NCI-H187 treated with DMSO at 0.1 percent for 48 hours (cell line): ENCODE results near the gene SMAD7.

ENCODE experiments used
- DNase-seq: peaks from one replicate; lab custom pipeline; 2025; lab: John Stamatoyannopoulos, UW

Gene SMAD7

DNA sequence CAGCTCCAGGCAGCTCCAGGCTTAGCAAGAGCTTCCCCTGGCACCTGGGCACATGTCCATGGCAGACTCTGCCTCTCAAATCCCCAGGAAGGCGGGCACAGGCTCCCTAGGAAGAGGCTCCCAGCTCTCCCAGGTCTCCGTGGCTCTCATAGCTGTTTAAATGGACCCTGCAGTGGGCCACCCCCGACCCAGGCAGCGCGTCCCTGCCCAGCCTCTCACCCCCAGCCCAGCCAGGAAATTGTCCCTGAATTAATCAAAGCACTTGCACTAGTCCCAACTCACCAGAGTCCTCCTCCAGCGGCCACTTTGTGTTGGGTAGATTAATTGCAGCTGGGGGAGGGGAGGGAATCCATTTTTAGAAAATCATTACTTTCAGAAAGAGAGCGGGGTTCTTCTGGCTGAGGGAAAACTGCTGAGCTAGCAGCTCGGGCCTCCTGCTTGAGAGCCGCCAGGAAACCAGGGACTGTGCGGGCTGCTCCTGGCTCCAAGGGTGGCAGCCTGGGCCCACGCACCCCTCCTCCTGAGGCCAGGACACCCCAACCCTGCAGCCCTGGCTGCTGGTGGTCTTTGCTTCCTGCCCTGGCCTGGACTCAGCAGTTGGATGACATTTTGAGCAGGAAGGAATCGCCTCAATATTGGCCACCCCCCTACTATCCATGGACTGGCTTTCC, 36.0 kb downstream of the SMAD7 start:
- DNase-seq = no peak

- DNase-seq = no peak
Measured at GRCh38 chr18:48913775-48914174, 37.0 kb downstream of the SMAD7 start.

DNA sequence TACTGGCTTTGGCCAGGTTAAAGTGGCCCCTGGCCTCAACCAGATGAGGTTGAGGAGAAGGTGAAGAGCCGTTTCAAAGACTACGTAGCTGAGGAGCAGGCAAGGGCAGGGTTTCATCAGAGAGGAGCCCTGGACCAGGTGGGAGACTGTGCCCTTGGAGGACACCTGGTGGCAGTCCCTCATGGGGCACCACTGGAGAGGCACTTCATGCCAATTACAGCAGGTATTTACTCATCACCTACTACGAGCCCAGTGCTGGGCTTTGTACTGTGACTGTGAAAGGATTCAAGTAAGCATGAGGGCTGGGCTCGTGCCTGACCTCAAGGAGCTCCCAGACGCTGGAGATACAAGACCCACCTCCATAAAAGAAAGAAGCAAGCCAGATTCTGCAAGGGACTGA, 37.6 kb downstream of the SMAD7 start:
- DNase-seq = no peak

GRCh38 chr18:48910972-48911545, 39.7 kb downstream of the SMAD7 start:
- DNase-seq = no peak

DNA sequence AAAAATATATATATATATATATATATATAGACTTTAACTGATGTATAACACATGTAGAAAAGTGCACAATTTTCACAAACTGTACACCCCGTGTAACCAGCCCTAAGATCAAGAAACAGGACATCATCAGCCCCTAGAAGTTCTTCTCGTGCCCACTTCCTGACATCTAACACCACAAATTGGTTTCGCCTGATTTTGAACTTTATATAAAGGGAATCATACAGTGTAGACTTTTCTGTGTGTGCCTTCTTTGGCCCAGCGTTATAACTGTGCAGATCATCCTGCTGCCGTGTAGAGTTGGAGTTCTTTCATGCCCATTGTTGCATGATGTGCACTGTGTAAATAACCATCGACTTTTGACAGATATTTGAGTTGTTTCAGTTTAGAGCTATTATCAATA, 41.0 kb downstream of the SMAD7 start:
- DNase-seq = no peak

DNA sequence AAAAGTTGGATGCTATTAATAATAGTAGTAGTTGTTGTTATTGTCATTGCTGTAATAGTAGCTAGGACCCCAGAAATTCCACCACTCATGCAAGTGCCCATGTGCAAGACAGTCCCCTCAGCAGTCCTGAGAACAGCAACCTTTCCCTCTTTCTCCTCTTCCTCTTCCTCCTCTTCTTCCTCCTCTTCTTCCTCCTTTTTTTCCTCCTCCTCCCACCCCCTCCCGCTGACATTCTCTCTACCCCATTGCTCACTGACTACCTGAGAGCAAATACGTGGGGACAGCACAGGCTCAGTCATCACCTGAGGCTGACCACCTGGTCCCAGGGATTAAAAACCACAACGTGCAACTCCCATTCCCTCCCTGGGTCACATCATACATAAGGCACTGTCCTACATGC, 41.8 kb downstream of the SMAD7 start:
- DNase-seq = no peak

DNA sequence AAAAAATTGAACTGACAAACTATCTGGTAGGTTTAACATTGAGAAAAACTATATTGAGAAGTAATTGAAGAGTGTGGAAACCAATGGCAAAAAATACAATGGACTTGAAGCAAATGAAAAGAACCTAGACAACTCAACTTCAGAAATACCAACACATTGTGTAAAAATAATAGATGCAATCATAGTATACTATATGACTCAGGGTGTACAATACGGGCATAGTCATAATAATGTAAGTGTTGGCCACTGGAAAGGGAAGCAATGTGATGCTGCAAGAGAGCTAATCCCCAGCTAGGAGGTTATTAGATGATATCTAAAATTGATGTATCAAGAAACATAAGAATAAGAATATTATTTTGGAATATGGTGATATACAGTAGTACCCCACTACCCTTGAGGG, 45.3 kb downstream of the SMAD7 start:
- no peak for DNase-seq

DNA sequence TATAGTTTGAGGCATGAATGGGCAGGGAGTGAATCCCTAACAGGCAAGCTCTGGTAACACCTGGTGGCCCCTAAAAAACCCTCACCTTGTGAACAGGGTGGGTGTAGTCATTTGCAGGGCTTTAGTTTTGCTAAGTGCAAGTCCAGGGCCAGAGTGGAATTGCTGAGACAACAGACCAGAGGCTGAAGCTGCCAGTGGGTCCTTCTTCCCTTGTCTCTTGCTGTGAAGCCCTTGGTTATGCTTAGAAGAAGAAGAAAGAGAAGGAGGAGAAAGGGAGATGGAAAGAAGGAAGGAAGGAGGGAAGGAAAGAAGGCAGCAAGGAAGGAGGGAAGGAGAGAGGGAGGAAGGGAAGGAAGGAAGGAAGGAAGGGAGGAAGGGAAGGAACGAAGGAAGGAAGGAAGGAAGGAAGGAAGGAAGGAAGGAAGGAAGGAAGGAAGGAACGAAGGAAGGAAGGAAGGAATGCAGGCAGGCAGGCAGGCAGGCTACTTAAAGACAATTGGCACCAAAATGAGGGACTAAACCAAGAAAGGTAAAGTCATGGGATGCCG, 45.8 kb downstream of the SMAD7 start:
- DNase-seq = no peak

DNA sequence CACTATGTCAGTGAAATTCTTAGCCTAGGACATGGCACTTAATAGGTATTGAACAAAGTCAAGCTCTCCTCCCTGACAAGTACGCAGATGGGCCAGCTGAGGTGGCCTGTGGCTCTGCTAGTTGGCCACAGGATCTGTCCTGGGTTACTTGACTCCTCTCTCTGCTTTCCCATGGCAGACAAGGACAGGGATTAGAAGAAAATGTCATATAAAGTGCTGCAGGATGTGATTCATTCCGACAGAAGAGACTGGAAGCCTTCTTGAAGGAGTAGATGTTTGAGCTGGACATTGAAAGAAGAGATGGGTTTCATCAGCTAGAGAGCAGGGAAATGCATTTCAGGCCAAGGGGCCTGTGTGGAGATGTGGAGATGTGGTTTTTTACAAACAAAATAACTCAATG, 46.7 kb downstream of the SMAD7 start:
- no peak for DNase-seq

DNA sequence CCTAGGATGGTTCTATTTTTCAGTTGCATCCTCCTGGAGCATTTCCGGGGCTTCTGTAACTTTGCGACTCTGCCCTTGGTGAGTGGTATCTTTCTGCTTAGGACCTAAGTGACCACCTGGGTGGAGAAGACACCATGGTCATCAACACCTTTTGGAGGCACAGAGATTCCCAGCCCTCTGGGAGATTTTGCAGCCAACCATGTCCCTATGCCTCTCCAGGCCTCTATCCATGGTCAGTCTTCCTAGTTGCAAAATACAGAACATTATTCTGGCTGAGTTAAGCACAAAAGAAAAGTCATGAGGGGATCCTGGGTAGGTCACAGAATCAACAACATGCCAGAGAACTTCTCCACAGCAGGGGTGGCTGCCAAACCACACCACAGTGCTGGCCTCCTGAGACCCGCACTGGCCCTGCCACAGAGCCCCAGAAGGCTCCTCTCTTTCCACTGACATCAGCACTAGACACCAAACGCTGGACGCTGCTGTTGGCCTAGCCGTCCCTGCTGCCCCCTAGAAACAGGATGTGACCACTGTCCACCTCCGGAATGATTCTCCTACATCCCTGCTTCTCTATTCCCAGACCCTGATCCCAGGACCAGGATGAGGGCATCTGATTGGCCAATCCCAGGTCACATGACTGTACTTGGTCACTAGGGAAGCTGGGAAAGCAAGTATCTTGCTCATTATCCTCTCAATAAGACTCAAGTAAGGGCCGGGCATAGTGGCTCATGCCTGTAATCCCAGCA, 47.7 kb downstream of the SMAD7 start:
- DNase-seq = no peak

DNA sequence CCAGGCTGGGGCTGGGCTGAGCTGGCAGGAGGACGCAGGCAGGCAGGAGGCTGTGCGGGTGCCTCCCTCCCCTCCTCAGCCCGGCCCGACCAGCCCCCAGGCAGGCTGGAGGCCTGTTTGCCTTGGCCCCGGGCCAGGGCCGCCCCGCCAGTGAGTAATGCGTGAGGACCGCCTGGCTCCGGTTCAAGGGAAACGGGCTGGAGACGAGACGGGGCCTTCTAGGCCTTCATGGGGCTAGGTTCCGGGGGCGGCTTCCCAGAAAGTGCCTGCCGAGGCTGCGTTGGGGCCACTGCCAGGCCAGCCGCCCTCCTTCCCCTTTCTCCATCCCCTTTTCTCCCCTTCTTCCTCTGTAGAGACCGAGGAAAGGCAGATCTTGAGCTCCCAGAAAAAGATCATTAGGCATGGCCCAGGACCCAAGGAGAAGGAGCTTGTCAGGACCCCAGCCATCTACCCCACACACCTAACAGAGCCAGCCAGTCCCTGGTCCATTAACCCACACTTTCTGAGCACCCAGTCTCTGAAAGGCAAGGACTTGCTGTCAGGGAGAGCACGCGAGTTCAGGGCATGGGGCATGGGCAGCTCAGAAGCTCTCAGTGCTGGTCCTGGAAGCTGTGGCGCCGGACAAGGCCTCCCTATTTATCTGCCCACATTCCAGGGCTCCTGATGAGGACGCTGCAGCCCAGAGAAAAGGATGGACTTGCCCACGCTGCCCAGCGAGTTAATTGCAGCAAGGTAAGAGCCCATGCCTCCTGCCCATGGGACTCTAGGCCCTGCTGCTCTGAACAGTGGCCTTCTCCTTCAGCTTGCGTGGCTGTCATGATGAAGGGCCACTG, 48.5 kb downstream of the SMAD7 start:
- DNase-seq = no peak

GRCh38 chr18:48901145-48902022, 49.4 kb downstream of the SMAD7 start:
- no peak for DNase-seq

GRCh38 chr18:48900469-48900868, 50.3 kb downstream of the SMAD7 start:
- no peak for DNase-seq

- DNase-seq = no peak
Measured at GRCh38 chr18:48899558-48900174, 51.1 kb downstream of the SMAD7 start.

DNA sequence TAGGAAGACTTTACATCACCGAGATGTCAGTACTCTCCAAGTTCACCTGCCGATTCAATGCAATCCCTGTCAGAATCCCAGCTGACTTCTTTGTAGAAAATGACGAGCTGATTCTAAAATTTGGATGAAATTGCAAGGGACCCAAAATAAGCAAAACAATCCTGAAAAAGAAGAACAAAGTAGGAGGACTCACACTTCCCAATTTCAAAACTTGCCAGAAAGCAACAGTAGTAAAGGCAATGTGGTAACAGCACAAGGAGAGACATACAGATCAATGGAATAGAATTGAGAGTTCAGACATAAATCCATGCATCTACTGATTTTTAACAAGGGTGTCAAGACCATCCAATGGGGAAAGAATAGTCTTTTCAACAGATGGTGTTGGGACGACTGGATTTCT, 52.2 kb downstream of the SMAD7 start:
- DNase-seq = no peak

- DNase-seq = no peak
Measured at GRCh38 chr18:48897531-48897930, 53.2 kb downstream of the SMAD7 start.

- no peak for DNase-seq
Measured at GRCh38 chr18:48896875-48897511, 53.8 kb downstream of the SMAD7 start.

- no peak for DNase-seq
Measured at GRCh38 chr18:48896326-48896874, 54.4 kb downstream of the SMAD7 start.

- DNase-seq = no peak
Measured at GRCh38 chr18:48894799-48895346, 55.9 kb downstream of the SMAD7 start.
